ENCODE data around the gene TOR4A. TPM values are rescaled to one million over a fixed set of nuclear protein-coding genes. Genes with fewer than 3 reads are reported as not detected.

The TOR4A gene
- total and polyA plus RNA-seq, 9 of the 15 experiments (the other 6 are each of a cell fraction or from before 2014, with no cell fraction given), result 3.9 to 49.2 (median 8.8) TPM

DNA sequence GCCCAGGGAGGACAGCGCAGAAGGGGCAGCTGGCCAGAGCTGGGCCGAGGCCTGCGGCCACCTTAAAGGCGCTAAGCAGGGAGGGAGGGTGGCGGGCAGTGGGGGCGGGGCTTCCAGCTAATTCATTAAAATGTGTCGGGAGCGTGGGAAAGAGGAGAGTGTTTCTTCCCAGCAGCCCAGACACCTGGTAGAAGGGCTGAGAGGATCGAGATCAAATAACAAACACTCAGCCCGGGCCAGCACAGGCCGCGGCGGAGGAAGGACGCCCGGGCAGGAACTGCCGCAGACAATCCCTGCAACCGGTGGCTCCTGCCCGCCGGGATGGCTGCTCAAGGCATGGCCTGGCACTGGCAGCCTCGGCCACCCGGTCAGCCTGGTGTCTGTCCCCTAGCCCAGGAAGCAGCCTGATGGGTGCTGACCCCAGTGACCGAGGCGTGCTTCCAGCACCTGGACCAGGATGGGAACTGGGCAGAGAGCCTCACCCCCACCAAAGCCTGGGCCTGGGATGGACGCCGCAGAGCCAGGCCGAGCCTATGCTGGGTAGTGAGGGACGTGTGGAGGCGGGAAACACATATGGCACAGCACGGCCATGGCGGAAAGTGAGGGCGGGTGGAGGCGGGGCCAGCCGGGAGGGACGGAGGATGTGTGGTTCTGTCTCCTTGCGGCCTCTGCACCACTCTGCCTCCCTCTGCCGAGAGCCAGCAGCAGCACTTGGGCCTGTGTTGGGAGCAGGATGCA, 27.7 kb downstream of the TOR4A start (continued):
- no peak for TF ChIP-seq ZBTB26 (CRISPR knock-in tag; IDR thresholded peaks at IDR 0.05)
- no peak for TF ChIP-seq ZNF785 (CRISPR knock-in tag; IDR thresholded peaks at IDR 0.05)
- no peak for TF ChIP-seq TAF1 (IDR thresholded peaks at IDR 0.05; ENCODE audit: control insufficient read depth, extremely low read depth, insufficient read depth, low read length, severe bottlenecking)
- no peak for TF ChIP-seq STAT5A (IDR thresholded peaks at IDR 0.05; ENCODE audit: borderline replicate concordance, low read length)
- peak; percentile 23 for TF ChIP-seq PCBP1 (IDR thresholded peaks at IDR 0.05; ENCODE audit: low read depth, low read length, poor library complexity, severe bottlenecking)
- no peak for TF ChIP-seq CBFA2T3 (IDR thresholded peaks at IDR 0.05)
- TF ChIP-seq SUPT5H (IDR thresholded peaks at IDR 0.05), result no peak
- no peak for TF ChIP-seq RBM14 (IDR thresholded peaks at IDR 0.05; ENCODE audit: borderline replicate concordance, insufficient read depth, low read depth, low read length)
- TF ChIP-seq NFYB (IDR thresholded peaks at IDR 0.05; ENCODE audit: extremely low read depth, insufficient read length), result no peak
- TF ChIP-seq, protein P1, sequence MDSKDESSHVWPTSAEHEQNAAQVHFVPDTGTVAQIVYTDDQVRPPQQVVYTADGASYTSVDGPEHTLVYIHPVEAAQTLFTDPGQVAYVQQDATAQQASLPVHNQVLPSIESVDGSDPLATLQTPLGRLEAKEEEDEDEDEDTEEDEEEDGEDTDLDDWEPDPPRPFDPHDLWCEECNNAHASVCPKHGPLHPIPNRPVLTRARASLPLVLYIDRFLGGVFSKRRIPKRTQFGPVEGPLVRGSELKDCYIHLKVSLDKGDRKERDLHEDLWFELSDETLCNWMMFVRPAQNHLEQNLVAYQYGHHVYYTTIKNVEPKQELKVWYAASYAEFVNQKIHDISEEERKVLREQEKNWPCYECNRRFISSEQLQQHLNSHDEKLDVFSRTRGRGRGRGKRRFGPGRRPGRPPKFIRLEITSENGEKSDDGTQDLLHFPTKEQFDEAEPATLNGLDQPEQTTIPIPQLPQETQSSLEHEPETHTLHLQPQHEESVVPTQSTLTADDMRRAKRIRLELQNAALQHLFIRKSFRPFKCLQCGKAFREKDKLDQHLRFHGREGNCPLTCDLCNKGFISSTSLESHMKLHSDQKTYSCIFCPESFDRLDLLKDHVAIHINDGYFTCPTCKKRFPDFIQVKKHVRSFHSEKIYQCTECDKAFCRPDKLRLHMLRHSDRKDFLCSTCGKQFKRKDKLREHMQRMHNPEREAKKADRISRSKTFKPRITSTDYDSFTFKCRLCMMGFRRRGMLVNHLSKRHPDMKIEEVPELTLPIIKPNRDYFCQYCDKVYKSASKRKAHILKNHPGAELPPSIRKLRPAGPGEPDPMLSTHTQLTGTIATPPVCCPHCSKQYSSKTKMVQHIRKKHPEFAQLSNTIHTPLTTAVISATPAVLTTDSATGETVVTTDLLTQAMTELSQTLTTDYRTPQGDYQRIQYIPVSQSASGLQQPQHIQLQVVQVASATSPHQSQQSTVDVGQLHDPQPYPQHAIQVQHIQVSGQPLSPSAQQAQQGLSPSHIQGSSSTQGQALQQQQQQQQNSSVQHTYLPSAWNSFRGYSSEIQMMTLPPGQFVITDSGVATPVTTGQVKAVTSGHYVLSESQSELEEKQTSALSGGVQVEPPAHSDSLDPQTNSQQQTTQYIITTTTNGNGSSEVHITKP (IDR thresholded peaks at IDR 0.05; ENCODE audit: partially characterized antibody), result no peak
- no peak for TF ChIP-seq FOXP4 (CRISPR knock-in tag; IDR thresholded peaks at IDR 0.05; ENCODE audit: borderline replicate concordance)
- TF ChIP-seq ZNF12 (CRISPR knock-in tag; IDR thresholded peaks at IDR 0.05), result 0 out of 2 replicates have a peak, but pooled peaks have one; percentile 12
- peak; percentile 21; the same call in 1 of the 2 replicates for TF ChIP-seq RBFOX2 (IDR thresholded peaks at IDR 0.05; ENCODE audit: low read depth, low read length)
- no peak for TF ChIP-seq SMAD2 (IDR thresholded peaks at IDR 0.05; ENCODE audit: low read depth, low read length)
- TF ChIP-seq ELK1 (CRISPR knock-in tag; IDR thresholded peaks at IDR 0.05), result no peak
- no peak for TF ChIP-seq MTA1 (IDR thresholded peaks at IDR 0.05; ENCODE audit: borderline replicate concordance)
